Natural killer cell treated with Interleukin-12 subunit alpha and Interleukin-12 subunit beta and Interleukin-15 and Interleukin-18, amount 100 ng/mL, for 72 hours (primary cell): ENCODE data around the gene VPS18. TPM values are rescaled to one million over a fixed set of nuclear protein-coding genes. Genes with fewer than 3 reads are reported as not detected.

Source experiments
- ATAC-seq, 2 donors: fragments of 150-1000 bp; cut with Tn5 transposase in 1 of 2; sonication (Bioruptor Pico), chemical (Tn5 transposase) in 1 of 2; 2 replicates each; pipeline ENCODE4 v1.10.0; 2021
- DNase-seq: peaks from one replicate; pipeline ENCODE4 v3.0.0; 2022; ENCODE audit warnings: low spot score
- H3K27ac Mint-ChIP-seq, 2 donors: 1 replicate in 1 of 2; 2 replicates in 1 of 2; pipeline ENCODE4 v1.8.0; 2022; ENCODE audit warnings: mixed read lengths in 2 of 2, mild to moderate bottlenecking in 1 of 2, moderate library complexity in 1 of 2
- H3K27me3 Mint-ChIP-seq, 2 donors: 1 replicate in 1 of 2; 2 replicates in 1 of 2; pipeline ENCODE4 v1.8.0; 2022; ENCODE audit warnings: mixed read lengths in 2 of 2
- H3K36me3 Mint-ChIP-seq: one replicate; pipeline ENCODE4 v1.8.0; 2022; ENCODE audit warnings: mixed read lengths
- H3K4me1 Mint-ChIP-seq, 2 donors: 1 replicate in 1 of 2; 2 replicates in 1 of 2; pipeline ENCODE4 v1.8.0; 2022; ENCODE audit warnings: low read depth in 2 of 2, mixed read lengths in 2 of 2, mild to moderate bottlenecking in 1 of 2
- H3K4me3 Mint-ChIP-seq: one replicate; pipeline ENCODE4 v1.8.0; 2022; ENCODE audit warnings: mixed read lengths
- H3K9me3 Mint-ChIP-seq: 2 replicates; pipeline ENCODE4 v1.8.0; 2022; ENCODE audit warnings: mixed read lengths
- total RNA-seq, 2 donors: library from RNA; stranded (reverse); gene quantifications; one replicate each; pipeline ENCODE4 v1.2.3, GENCODE V29; 2022

VPS18 gene
- 10 to 100 TPM; 22.8 to 27.3 TPM for total RNA-seq

- Mint-ChIP-seq H3K27me3 (peaks cover 0 to 6% of the 10 kb centered on the region in 2 donors), H3K36me3 (no peaks in the 10 kb centered on the region), H3K27ac (peak within 1 kb of the TSS; percentile 91 to 96), H3K4me3 (peak within 1 kb of the TSS; percentile 96), H3K9me3 (no peaks in the 10 kb centered on the region), H3K4me1 (peaks cover 42 to 45% of the 10 kb centered on the region in 2 donors)
- ATAC-seq = peak; percentile 98
- DNase-seq = peak; percentile 98
Observed at GRCh38 chr15:40893733-40894680, at the start of gene VPS18. Gene VPS18, plus strand, starts transcription at chr15:40894450. Its CDS starts 319 bp downstream, at chr15:40894769.

- Mint-ChIP-seq H3K27me3 (peaks cover 7 to 23% of the 10 kb centered on the region in 2 donors), H3K4me1 (peaks cover 5 to 6% of the 10 kb centered on the region in 2 donors), H3K27ac (no peak overlapping the region), H3K36me3 (no peaks in the 10 kb centered on the region), H3K9me3 (no peaks in the 10 kb centered on the region), H3K4me3 (peak overlapping the region; percentile 80)
- ATAC-seq = peak; percentile 42 to 43
- DNase-seq = no peak
Observed at GRCh38 chr15:40844696-40845030, 49.6 kb upstream of the VPS18 start.

- no peak for ATAC-seq
- Mint-ChIP-seq H3K27me3 (peaks cover 7 to 23% of the 10 kb centered on the region in 2 donors), H3K27ac (no peak overlapping the region), H3K36me3 (no peaks in the 10 kb centered on the region), H3K4me1 (peaks cover 5 to 6% of the 10 kb centered on the region in 2 donors), H3K9me3 (no peaks in the 10 kb centered on the region), H3K4me3 (peak overlapping the region; percentile 80)
- peak; percentile 5 for DNase-seq
Observed at GRCh38 chr15:40845036-40845435, 49.2 kb upstream of the VPS18 start.

- Mint-ChIP-seq H3K36me3 (no peaks in the 10 kb centered on the region), H3K27ac (no peak overlapping the region), H3K4me3 (no peak overlapping the region), H3K27me3 (peaks cover 7 to 25% of the 10 kb centered on the region in 2 donors), H3K9me3 (no peaks in the 10 kb centered on the region), H3K4me1 (peaks cover 5 to 6% of the 10 kb centered on the region in 2 donors)
- no peak for ATAC-seq
- DNase-seq = peak; percentile 45
Observed at GRCh38 chr15:40845511-40846284, 48.6 kb upstream of the VPS18 start.

- peak; percentile 37 for DNase-seq
- Mint-ChIP-seq H3K36me3 (no peaks in the 10 kb centered on the region), H3K4me1 (peaks cover 5 to 6% of the 10 kb centered on the region in 2 donors), H3K27ac (no peak overlapping the region), H3K4me3 (no peak overlapping the region), H3K9me3 (no peaks in the 10 kb centered on the region), H3K27me3 (peaks cover 7 to 25% of the 10 kb centered on the region in 2 donors)
- no peak for ATAC-seq
Observed at GRCh38 chr15:40846841-40847222, 47.4 kb upstream of the VPS18 start.

- Mint-ChIP-seq H3K9me3 (no peaks in the 10 kb centered on the region), H3K36me3 (no peaks in the 10 kb centered on the region), H3K27me3 (peaks cover 7 to 22% of the 10 kb centered on the region in 2 donors), H3K4me3 (no peak overlapping the region), H3K27ac (no peak overlapping the region), H3K4me1 (peaks cover 5 to 6% of the 10 kb centered on the region in 2 donors)
- ATAC-seq = no peak
- DNase-seq = peak; percentile 12
Observed at GRCh38 chr15:40847223-40847961, 46.9 kb upstream of the VPS18 start.

GRCh38 chr15:40850576-40851112 is 43.6 kb upstream of the VPS18 start:
- no peak for DNase-seq
- no peak for ATAC-seq
- Mint-ChIP-seq H3K9me3 (no peaks in the 10 kb centered on the region), H3K36me3 (no peaks in the 10 kb centered on the region), H3K27ac (no peak overlapping the region), H3K4me3 (no peak overlapping the region), H3K27me3 (peaks cover 0 to 12% of the 10 kb centered on the region in 2 donors), H3K4me1 (no peaks in the 10 kb centered on the region)

GRCh38 chr15:40852529-40852928 is 41.7 kb upstream of the VPS18 start:
- no peak overlapping the region for H3K27ac Mint-ChIP-seq
- peaks cover 0 to 9% of the 10 kb centered on the region in 2 donors for H3K27me3 Mint-ChIP-seq
- no peaks in the 10 kb centered on the region for H3K36me3 Mint-ChIP-seq
- no peak for ATAC-seq
- DNase-seq = no peak
- H3K9me3 Mint-ChIP-seq = no peaks in the 10 kb centered on the region
- H3K4me3 Mint-ChIP-seq = no peak overlapping the region
- no peaks in the 10 kb centered on the region for H3K4me1 Mint-ChIP-seq

- Mint-ChIP-seq H3K4me3 (no peak overlapping the region), H3K27ac (no peak overlapping the region), H3K36me3 (no peaks in the 10 kb centered on the region), H3K27me3 (peaks cover 0 to 6% of the 10 kb centered on the region in 2 donors), H3K4me1 (peaks cover 0 to 3% of the 10 kb centered on the region in 2 donors), H3K9me3 (no peaks in the 10 kb centered on the region)
- no peak for DNase-seq
- ATAC-seq = peak in 1 of 2 donors; percentile 8
Observed at GRCh38 chr15:40853241-40853890, 40.9 kb upstream of the VPS18 start.

- H3K4me3 Mint-ChIP-seq = no peak overlapping the region
- H3K36me3 Mint-ChIP-seq = no peaks in the 10 kb centered on the region
- peaks cover 0 to 10% of the 10 kb centered on the region in 2 donors for H3K27me3 Mint-ChIP-seq
Observed at GRCh38 chr15:40854161-40854560, 40.1 kb upstream of the VPS18 start.

GRCh38 chr15:40855706-40856234 is 38.5 kb upstream of the VPS18 start:
- Mint-ChIP-seq H3K9me3 (no peaks in the 10 kb centered on the region), H3K36me3 (no peaks in the 10 kb centered on the region), H3K4me3 (no peak overlapping the region), H3K27me3 (peaks cover 0 to 17% of the 10 kb centered on the region in 2 donors), H3K27ac (no peak overlapping the region), H3K4me1 (peaks cover 5 to 7% of the 10 kb centered on the region in 2 donors)
- no peak for ATAC-seq
- DNase-seq = no peak

More at GRCh38 chr15:40854161-40854560, 40.1 kb upstream of the VPS18 start:
- H3K4me1 Mint-ChIP-seq = peaks cover 5 to 7% of the 10 kb centered on the region in 2 donors
- H3K27ac Mint-ChIP-seq = no peak overlapping the region
- H3K9me3 Mint-ChIP-seq = no peaks in the 10 kb centered on the region
- no peak for ATAC-seq
- DNase-seq = no peak

GRCh38 chr15:40856746-40857145 is 37.5 kb upstream of the VPS18 start:
- Mint-ChIP-seq H3K36me3 (no peaks in the 10 kb centered on the region), H3K27me3 (peaks cover 0 to 13% of the 10 kb centered on the region in 2 donors), H3K9me3 (no peaks in the 10 kb centered on the region), H3K4me1 (peaks cover 5 to 7% of the 10 kb centered on the region in 2 donors), H3K27ac (no peak overlapping the region), H3K4me3 (no peak overlapping the region)
- no peak for ATAC-seq
- no peak for DNase-seq
